GM23338 (cell line): ENCODE measurements around the gene ROR1. TPM values are rescaled to one million over a fixed set of nuclear protein-coding genes. Genes with fewer than 3 reads are reported as not detected.
A peak's percentile ranks its signal among the peaks of the same experiment; 100 is the strongest.

ENCODE experiments used
- ATAC-seq: fragments of 200-7000 bp; cut with Tn5 transposase; 3 replicates; pipeline ENCODE4 v1.9.1; 2020
- DNase-seq: peaks from one replicate; pipeline ENCODE4 v3.0.0-alpha.2; 2015; ENCODE audit warnings: low spot score
- H2AFZ ChIP-seq: fragments of 200-600 bp; sonication (generic); 2 replicates; pipeline ENCODE4 v1.8.0; 2016; ENCODE audit warnings: antibody characterized with exemption, mild to moderate bottlenecking, moderate library complexity
- H3F3A ChIP-seq: fragments of 200-600 bp; sonication (generic); replicated peaks from 2 replicates; pipeline ENCODE4 v1.8.0; 2017; ENCODE audit warnings: antibody characterized with exemption, mixed run types, low read depth
- H3K27ac ChIP-seq: fragments of 200-600 bp; sonication (generic); 2 replicates; pipeline ENCODE4 v1.6.1; 2016; ENCODE audit warnings: low read depth
- H3K27me3 ChIP-seq: fragments of 200-600 bp; sonication (generic); 2 replicates; pipeline ENCODE4 v1.8.0; 2016; ENCODE audit warnings: mild to moderate bottlenecking, mixed run types, moderate library complexity; ENCODE audit not compliant: insufficient read depth
- H3K36me3 ChIP-seq: fragments of 200-600 bp; sonication (generic); 2 replicates; pipeline ENCODE4 v1.8.0; 2016; ENCODE audit warnings: mild to moderate bottlenecking; ENCODE audit not compliant: insufficient read depth
- H3K4me1 ChIP-seq: fragments of 200-600 bp; sonication (generic); 2 replicates; pipeline ENCODE4 v1.8.0; 2016; ENCODE audit warnings: mild to moderate bottlenecking, moderate library complexity; ENCODE audit not compliant: insufficient read depth
- H3K4me2 ChIP-seq: fragments of 200-600 bp; sonication (generic); 2 replicates; pipeline ENCODE4 v1.7.1; 2017; ENCODE audit warnings: mixed run types
- H3K4me3 ChIP-seq: fragments of 200-600 bp; sonication (generic); 2 replicates; pipeline ENCODE4 v1.6.1; 2016; ENCODE audit warnings: mixed run types
- H3K79me2 ChIP-seq: fragments of 200-600 bp; sonication (generic); replicated peaks from 2 replicates; pipeline ENCODE4 v1.8.0; 2017; ENCODE audit warnings: mild to moderate bottlenecking; ENCODE audit not compliant: insufficient read depth
- H3K9me2 ChIP-seq: fragments of 200-600 bp; sonication (generic); 2 replicates; pipeline ENCODE4 v1.8.0; 2017; ENCODE audit not compliant: insufficient read depth
- H4K20me1 ChIP-seq: fragments of 200-600 bp; sonication (generic); replicated peaks from 2 replicates; pipeline ENCODE4 v1.8.0; 2017; ENCODE audit warnings: mild to moderate bottlenecking; ENCODE audit not compliant: insufficient read depth
- H3K27ac Mint-ChIP-seq: 2 replicates; pipeline ENCODE4 v1.8.0; 2020; ENCODE audit warnings: inconsistent platforms, mild to moderate bottlenecking, moderate library complexity, mixed read lengths
- H3K27me3 Mint-ChIP-seq: 3 replicates; pipeline ENCODE4 v1.8.0; 2022; ENCODE audit warnings: low read depth, mild to moderate bottlenecking, moderate library complexity, mixed read lengths, inconsistent platforms; ENCODE audit not compliant: insufficient read depth, poor library complexity
- H3K36me3 Mint-ChIP-seq: 3 replicates; pipeline ENCODE4 v1.8.0; 2021; ENCODE audit warnings: low read depth, mild to moderate bottlenecking, inconsistent platforms, moderate library complexity, mixed read lengths
- H3K4me1 Mint-ChIP-seq: 3 replicates; pipeline ENCODE4 v1.8.0; 2020; ENCODE audit warnings: mild to moderate bottlenecking, inconsistent platforms, mixed read lengths
- H3K4me3 Mint-ChIP-seq: 3 replicates; pipeline ENCODE4 v1.8.0; 2021; ENCODE audit warnings: moderate library complexity, mild to moderate bottlenecking, inconsistent platforms, mixed read lengths
- H3K9me3 Mint-ChIP-seq: 3 replicates; pipeline ENCODE4 v1.8.0; 2020; ENCODE audit warnings: moderate library complexity, mild to moderate bottlenecking, inconsistent platforms, mixed read lengths
- CREB1 ChIP-seq: fragments of 250-450 bp; sonication (Bioruptor Pico); IDR thresholded peaks from 2 replicates; pipeline ENCODE4 v1.5.0; 2020; ENCODE audit warnings: low read depth, mild to moderate bottlenecking, moderate library complexity
- CTCF ChIP-seq, 2 experiments: fragments of 200-600 bp in 1 of 2; sonication (generic) in 1 of 2; conservative IDR thresholded peaks; 2 replicates each; pipeline versions ENCODE4 v1.5.1 to v1.6.1; 2016 to 2017; ENCODE audit warnings: antibody characterized with exemption in 2 of 2, low read depth in 2 of 2, mild to moderate bottlenecking in 2 of 2, moderate library complexity in 1 of 2
- EZH2phosphoT487 ChIP-seq: fragments of 200-600 bp; sonication (generic); IDR thresholded peaks from one replicate; pipeline ENCODE4 v1.8.1; 2018; ENCODE audit warnings: antibody characterized with exemption; ENCODE audit not compliant: unreplicated experiment
- JUNB ChIP-seq: IDR thresholded peaks from one replicate; pipeline ENCODE4 v1.6.1; 2016; ENCODE audit warnings: antibody characterized with exemption; ENCODE audit not compliant: unreplicated experiment
- NANOG ChIP-seq: IDR thresholded peaks from 2 replicates; pipeline ENCODE4 v1.6.1; 2016; ENCODE audit warnings: antibody characterized with exemption, borderline replicate concordance
- POLR2AphosphoS5 ChIP-seq: IDR thresholded peaks from 2 replicates; pipeline ENCODE4 v1.6.1; 2016; ENCODE audit warnings: antibody characterized with exemption, low read depth
- REST ChIP-seq: IDR thresholded peaks from one replicate; pipeline ENCODE4 v1.6.1; 2018; ENCODE audit warnings: antibody characterized with exemption; ENCODE audit not compliant: unreplicated experiment
- STAT1 ChIP-seq: IDR thresholded peaks from one replicate; pipeline ENCODE4 v1.6.1; 2016; ENCODE audit warnings: antibody characterized with exemption; ENCODE audit not compliant: unreplicated experiment
- ZNF114 ChIP-seq: fragments of 250-450 bp; sonication (Bioruptor Pico); IDR thresholded peaks from 2 replicates; pipeline ENCODE4 v1.5.0; 2020; ENCODE audit warnings: mild to moderate bottlenecking, moderate library complexity
- ZNF462 ChIP-seq: fragments of 250-450 bp; sonication (Bioruptor Pico); IDR thresholded peaks from 2 replicates; pipeline ENCODE4 v1.5.0; 2020; ENCODE audit warnings: mild to moderate bottlenecking, moderate library complexity
- polyA plus RNA-seq: library from polyadenylated mRNA; unstranded; fragments of >200 nt; fragmentation: Nextera tagmentation; extraction: Ambion mirVana; gene quantifications from 2 replicates; pipeline ENCODE4 v1.2.1, GENCODE V29; 2016
- total RNA-seq: library from RNA; depleted of rRNA; stranded (reverse); fragments of >200 nt; shearing (Covaris generic); gene quantifications from 2 replicates; pipeline ENCODE4 v1.2.3, GENCODE V29; 2014

Gene ROR1
- total and polyA plus RNA-seq, 2 experiments from 2014 or later = 59.7 to 96.0 TPM

- TF ChIP-seq REST (no peak), ZNF114 (CRISPR knock-in tag) (no peak), CREB1 (CRISPR knock-in tag) (no peak), POLR2AphosphoS5 (no peak)
Observed at GRCh38 chr1:64095832-64096231, 322.0 kb downstream of the ROR1 start (continued).

GRCh38 chr1:64097859-64098258 lies 324.0 kb downstream of the ROR1 start:
- Histone ChIP-seq H2AFZ (no peak overlapping the region), H3K4me3 (no peak overlapping the region), H3K4me1 (no peaks in the 10 kb centered on the region; the same call in 1 of the 2 replicates), H3K4me2 (no peak overlapping the region), H3K27me3 (no peaks in the 10 kb centered on the region), H3K27ac (no peak overlapping the region), H3K9me2 (no peaks in the 10 kb centered on the region), H3K36me3 (no peaks in the 10 kb centered on the region), H3K79me2 (peaks cover 11% of the 10 kb centered on the region; the same call in 1 of the 2 replicates), H3F3A (no peaks in the 10 kb centered on the region), H4K20me1 (peaks cover 15% of the 10 kb centered on the region)
- Mint-ChIP-seq H3K27ac (peak overlapping the region; percentile 68; the same call in 1 of the 2 replicates), H3K4me3 (no peak overlapping the region), H3K4me1 (peaks cover 47% of the 10 kb centered on the region), H3K36me3 (peaks cover 3% of the 10 kb centered on the region; the same call in 1 of the 3 replicates), H3K27me3 (peaks cover 6% of the 10 kb centered on the region), H3K9me3 (no peaks in the 10 kb centered on the region)
- no peak for ATAC-seq
- DNase-seq = no peak
- TF ChIP-seq POLR2AphosphoS5 (no peak), NANOG (no peak), CTCF (conservative IDR thresholded peaks at IDR 0.05; ENCODE audit: low read depth in 2 of 2) (no peak), CREB1 (CRISPR knock-in tag) (no peak), ZNF114 (CRISPR knock-in tag) (no peak), ZNF462 (CRISPR knock-in tag) (no peak), REST (no peak), EZH2phosphoT487 (no peak), JUNB (no peak), STAT1 (no peak)
